Measurements from ENCODE around the gene SBK3. TPM values are rescaled to one million over a fixed set of nuclear protein-coding genes. Genes with fewer than 3 reads are reported as not detected.

The SBK3 gene
- total RNA-seq, 1 experiment from 2014 or later = 1.2 TPM

DNA sequence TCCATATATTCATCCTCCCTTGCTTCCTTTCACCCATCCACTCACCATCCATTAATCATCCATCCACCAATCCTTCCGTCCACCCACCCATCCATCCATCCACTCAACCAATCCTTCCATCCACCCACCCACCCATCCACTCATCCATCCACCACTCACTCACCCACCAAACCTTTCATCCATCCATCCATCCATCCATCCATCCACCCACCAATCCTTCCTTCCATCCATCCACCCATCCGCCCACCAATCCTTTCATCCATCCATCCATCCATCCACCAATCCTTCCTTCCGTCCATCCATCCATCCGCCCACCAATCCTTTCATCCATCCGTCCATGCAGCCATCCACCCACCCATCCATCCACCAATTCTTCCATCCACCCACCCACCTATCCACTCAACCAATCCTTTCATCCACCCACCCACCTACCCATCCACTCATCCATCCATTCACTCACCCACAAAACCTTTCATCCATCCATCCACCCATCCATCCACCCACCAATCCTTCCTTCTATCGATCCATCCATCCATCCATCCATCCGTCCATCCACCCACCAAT, 3.0 kb downstream of the SBK3 start:
- no peak overlapping the region for H3K9ac ChIP-seq (ENCODE audit: low read length)
- H3K4me2 ChIP-seq (ENCODE audit: low read length) = no peak overlapping the region
- peaks cover 19 to 32% of the 10 kb centered on the region in 2 experiments for H3K4me1 ChIP-seq (ENCODE audit: control insufficient read depth in 1 of 2, insufficient read depth in 2 of 2, low read length in 2 of 2)
- ATAC-seq (no peak), DNase-seq (ENCODE audit: low read depth, low spot score) (no peak)
- H4K20me1 ChIP-seq (ENCODE audit: insufficient read depth) = no peaks in the 10 kb centered on the region
- H3K9me3 ChIP-seq (ENCODE audit: control insufficient read depth in 1 of 2, insufficient read depth in 1 of 2, low read depth in 1 of 2, low read length in 2 of 2) = no peaks in the 10 kb centered on the region
- H3K79me2 ChIP-seq (ENCODE audit: insufficient read depth, low read length) = no peaks in the 10 kb centered on the region
- BruUV-seq (replicated peaks) = no TSS peak
- ChIA-PET RAD21 (ENCODE audit: low non-redundant PET in 1 of 2, low total read pairs in 2 of 2, uncharacterized antibody in 2 of 2, unreplicated experiment in 2 of 2) (no interaction called here), POLR2A (no interaction called here), CTCF (no interaction called here)
- no peak overlapping the region for H3K27ac ChIP-seq (ENCODE audit: low read depth, low read length)
- H2AFZ ChIP-seq (ENCODE audit: low read depth, low read length, poor library complexity, severe bottlenecking) = no peak overlapping the region
- no peak overlapping the region for H3K4me3 ChIP-seq (replicated peaks in 1 of 2; ENCODE audit: low read depth in 1 of 2, low read length in 2 of 2)
- no peaks in the 10 kb centered on the region for H3K9me2 ChIP-seq (ENCODE audit: insufficient read depth)
- H3K27me3 ChIP-seq (ENCODE audit: insufficient read depth, low read length) = no peaks in the 10 kb centered on the region
- intact Hi-C loops (cut with micrococcal nuclease) = no loop called here
- H3K36me3 ChIP-seq (ENCODE audit: control insufficient read depth in 1 of 2, insufficient read depth in 2 of 2, low read length in 2 of 2) = no peaks in the 10 kb centered on the region
- TF ChIP-seq CTCF (IDR thresholded peaks at IDR 0.05 in 2 of 3, conservative IDR thresholded peaks at IDR 0.05 in 1 of 3; ENCODE audit: borderline replicate concordance in 1 of 3, insufficient read depth in 1 of 3, low read depth in 2 of 3, low read length in 2 of 3) (no peak), CBX3 (IDR thresholded peaks at IDR 0.05; ENCODE audit: low read depth) (no peak)

GRCh38 chr19:55541091-55541490, 4.3 kb downstream of the SBK3 start:
- ATAC-seq = no peak
- Histone ChIP-seq H4K20me1 (ENCODE audit: insufficient read depth) (no peaks in the 10 kb centered on the region), H3K9ac (ENCODE audit: low read length) (no peak overlapping the region), H3K4me1 (ENCODE audit: control insufficient read depth in 1 of 2, insufficient read depth in 2 of 2, low read length in 2 of 2) (peaks cover 8 to 19% of the 10 kb centered on the region in 2 experiments), H3K4me3 (replicated peaks in 1 of 2; ENCODE audit: low read depth in 1 of 2, low read length in 2 of 2) (no peak overlapping the region), H3K27ac (ENCODE audit: low read depth, low read length) (no peak overlapping the region), H3K9me3 (ENCODE audit: control insufficient read depth in 1 of 2, insufficient read depth in 1 of 2, low read depth in 1 of 2, low read length in 2 of 2) (no peaks in the 10 kb centered on the region), H3K4me2 (ENCODE audit: low read length) (no peak overlapping the region), H3K27me3 (ENCODE audit: insufficient read depth, low read length) (no peaks in the 10 kb centered on the region), H3K36me3 (ENCODE audit: control insufficient read depth in 1 of 2, insufficient read depth in 2 of 2, low read length in 2 of 2) (no peaks in the 10 kb centered on the region), H3K9me2 (ENCODE audit: insufficient read depth) (no peaks in the 10 kb centered on the region), H2AFZ (ENCODE audit: low read depth, low read length, poor library complexity, severe bottlenecking) (no peak overlapping the region), H3K79me2 (ENCODE audit: insufficient read depth, low read length) (no peaks in the 10 kb centered on the region)
- CTCF ChIA-PET = no interaction called here
- BruUV-seq (replicated peaks) = no TSS peak
- RAD21 ChIA-PET (ENCODE audit: low non-redundant PET in 1 of 2, low total read pairs in 2 of 2, uncharacterized antibody in 2 of 2, unreplicated experiment in 2 of 2) = no interaction called here
- TF ChIP-seq ELF1 (IDR thresholded peaks at IDR 0.05; ENCODE audit: borderline replicate concordance, low read depth) (no peak), MAX (IDR thresholded peaks at IDR 0.05) (no peak)
- POLR2A ChIA-PET = no interaction called here
- DNase-seq (ENCODE audit: low read depth, low spot score) = no peak
- intact Hi-C loops (cut with micrococcal nuclease) = no loop called here

Measured in HCT116 (cell line).